IMR-90 (cell line): ENCODE measurements around the gene COL18A1. TPM values are rescaled to one million over a fixed set of nuclear protein-coding genes. Genes with fewer than 3 reads are reported as not detected.

Experiments
- ATAC-seq: fragments of 200-7000 bp; cut with Tn5 transposase; 2 replicates; pipeline ENCODE4 v1.9.1; 2020; ENCODE audit warnings: low read depth, mild to moderate bottlenecking, moderate library complexity
- BruUV-seq: library from RNA; stranded (reverse); fragments of 400-500 nt; replicated peaks from 2 replicates; lab custom pipeline; 2021; lab: Mats Ljungman, UMichigan
- CTCF ChIA-PET: fragments of 300-600 bp; formaldehyde crosslinking; extraction: SDS; loops from one replicate; lab custom pipeline; 2021; ENCODE audit warnings: antibody characterized with exemption; lab: Yijun Ruan, JAX
- POLR2A ChIA-PET: fragments of 300-600 bp; sonication (Branson Sonifier 250); formaldehyde crosslinking; loops from one replicate; lab custom pipeline; 2022; ENCODE audit warnings: antibody characterized with exemption; ENCODE audit not compliant: unreplicated experiment; lab: Charles Lee
- DNase-seq: peaks from one replicate; pipeline ENCODE4 v3.0.0; 2013
- H2AFZ ChIP-seq: replicated peaks from 2 replicates; pipeline ENCODE3; 2013; ENCODE audit warnings: low read length, mild to moderate bottlenecking; ENCODE audit not compliant: poor library complexity
- H2AK5ac ChIP-seq: 2 replicates; pipeline ENCODE4 v1.6.1; 2013; ENCODE audit warnings: low read depth, low read length, inconsistent platforms
- H2AK9ac ChIP-seq: replicated peaks from 2 replicates; pipeline ENCODE3; 2013; ENCODE audit warnings: mild to moderate bottlenecking, low read depth, low read length, moderate library complexity; ENCODE audit not compliant: poor library complexity
- H2BK120ac ChIP-seq: 2 replicates; pipeline ENCODE4 v1.6.1; 2013; ENCODE audit warnings: low read depth, low read length, inconsistent platforms
- H2BK15ac ChIP-seq: 3 replicates; pipeline ENCODE4 v1.6.1; 2013; ENCODE audit warnings: low read depth, low read length, inconsistent platforms
- H2BK20ac ChIP-seq: 2 replicates; pipeline ENCODE4 v1.6.1; 2013; ENCODE audit warnings: low read depth, mild to moderate bottlenecking, inconsistent platforms, low read length, moderate library complexity
- H2BK5ac ChIP-seq: 2 replicates; pipeline ENCODE4 v1.6.1; 2013; ENCODE audit warnings: mild to moderate bottlenecking, low read depth, low read length, inconsistent platforms; ENCODE audit not compliant: poor library complexity, severe bottlenecking
- H3K14ac ChIP-seq: replicated peaks from 2 replicates; pipeline ENCODE4 v1.6.1; 2013; ENCODE audit warnings: low read depth, low read length, inconsistent platforms
- H3K18ac ChIP-seq: 2 replicates; pipeline ENCODE4 v1.6.1; 2013; ENCODE audit warnings: low read depth, low read length, control low read depth
- H3K23ac ChIP-seq: 2 replicates; pipeline ENCODE4 v1.6.1; 2013; ENCODE audit warnings: low read depth, low read length, inconsistent platforms
- H3K27ac ChIP-seq: 2 replicates; pipeline ENCODE4 v1.5.1; 2013; ENCODE audit warnings: mild to moderate bottlenecking, control low read depth, low read length; ENCODE audit not compliant: insufficient read depth
- H3K27me3 ChIP-seq: 2 replicates; pipeline ENCODE4 v1.6.1; 2013; ENCODE audit warnings: low read length; ENCODE audit not compliant: control insufficient read depth, insufficient read depth
- H3K36me3 ChIP-seq: 2 replicates; pipeline ENCODE4 v1.6.1; 2013; ENCODE audit warnings: low read length, mixed read lengths; ENCODE audit not compliant: control insufficient read depth, insufficient read depth
- H3K4ac ChIP-seq: 2 replicates; pipeline ENCODE4 v1.6.1; 2013; ENCODE audit warnings: low read depth, low read length, inconsistent platforms
- H3K4me1 ChIP-seq: 2 replicates; pipeline ENCODE4 v1.6.1; 2013; ENCODE audit warnings: low read length, mixed read lengths; ENCODE audit not compliant: control insufficient read depth, insufficient read depth
- H3K4me2 ChIP-seq: 2 replicates; pipeline ENCODE4 v1.6.1; 2013; ENCODE audit warnings: low read depth, mild to moderate bottlenecking, control low read depth, low read length, moderate library complexity
- H3K4me3 ChIP-seq: 2 replicates; pipeline ENCODE4 v1.5.1; 2013; ENCODE audit warnings: low read depth, mild to moderate bottlenecking, control low read depth, low read length, moderate library complexity; ENCODE audit not compliant: insufficient read depth
- H3K56ac ChIP-seq: 2 replicates; pipeline ENCODE4 v1.6.1; 2013; ENCODE audit warnings: low read length, inconsistent platforms; ENCODE audit not compliant: insufficient read depth; ENCODE audit errors: extremely low read depth
- H3K79me1 ChIP-seq, 2 experiments: 2 replicates each; pipeline ENCODE4 v1.6.1; 2013; ENCODE audit warnings: low read length in 2 of 2, inconsistent platforms in 1 of 2, low read depth in 1 of 2
- H3K9ac ChIP-seq: 2 replicates; pipeline ENCODE4 v1.6.1; 2013; ENCODE audit warnings: low read depth, low read length, control low read depth
- H3K9me1 ChIP-seq: 2 replicates; pipeline ENCODE4 v1.6.1; 2013; ENCODE audit warnings: low read length, inconsistent platforms; ENCODE audit not compliant: insufficient read depth
- H3K9me3 ChIP-seq: 2 replicates; pipeline ENCODE4 v1.6.1; 2013; ENCODE audit warnings: low read length; ENCODE audit not compliant: control insufficient read depth, insufficient read depth
- H4K20me1 ChIP-seq: 2 replicates; pipeline ENCODE4 v1.6.1; 2013; ENCODE audit warnings: low read length, inconsistent platforms; ENCODE audit not compliant: insufficient read depth
- H4K5ac ChIP-seq: 2 replicates; pipeline ENCODE4 v1.6.1; 2013; ENCODE audit warnings: mild to moderate bottlenecking, low read depth, low read length, control low read depth
- H4K8ac ChIP-seq, 2 experiments: 2 replicates each; pipeline ENCODE4 v1.6.1; 2013; ENCODE audit warnings: low read depth in 2 of 2, low read length in 2 of 2, control low read depth in 1 of 2, inconsistent platforms in 1 of 2
- H4K91ac ChIP-seq: 2 replicates; pipeline ENCODE4 v1.6.1; 2013; ENCODE audit warnings: low read depth, low read length, inconsistent platforms; ENCODE audit not compliant: insufficient read depth
- BHLHE40 ChIP-seq: fragments of 150-350 bp; IDR thresholded peaks from 2 replicates; pipeline ENCODE4 v1.6.1; 2016; ENCODE audit warnings: mild to moderate bottlenecking, low read depth, low read length
- CTCF ChIP-seq: conservative IDR thresholded peaks from 2 replicates; pipeline ENCODE4 v1.5.1; 2012; ENCODE audit warnings: mild to moderate bottlenecking, low read depth, low read length, improper control_type of control experiment
- ELK1 ChIP-seq: fragments of 150-350 bp; IDR thresholded peaks from 2 replicates; pipeline ENCODE4 v1.6.1; 2016; ENCODE audit warnings: low read depth, mild to moderate bottlenecking, low read length, moderate library complexity, borderline replicate concordance
- POLR2A ChIP-seq: IDR thresholded peaks from 2 replicates; pipeline ENCODE4 v1.6.1; 2012; ENCODE audit warnings: mild to moderate bottlenecking, low read depth, low read length
- USF2 ChIP-seq: fragments of 150-350 bp; IDR thresholded peaks from 2 replicates; pipeline ENCODE4 v1.6.1; 2017; ENCODE audit warnings: mild to moderate bottlenecking, antibody characterized with exemption, low read length, low read depth
- WGBS, 2 experiments: methylation state at CpG; one replicate each; pipeline versions ENCODE4 v1.1.5 to v1.1.7; 2013; ENCODE audit warnings: missing lambda C conversion rate in 2 of 2; ENCODE audit not compliant: insufficient read length in 1 of 2; ENCODE audit errors: extremely low coverage in 2 of 2; 5-methylcytosine and 5-hydroxymethylcytosine counted together
- dilution Hi-C: fragments of 300-500 bp; cut with HindIII; formaldehyde crosslinking; loops from one replicate; pipeline ENCODE4 v1.14.3; 2018; ENCODE audit warnings: low sequenced_read_pairs; ENCODE audit not compliant: unreplicated experiment
- in situ Hi-C: fragments of 300-500 bp; cut with MboI; formaldehyde crosslinking; loops from 3 replicates; pipeline ENCODE4 v1.14.3; 2019; ENCODE audit warnings: low sequenced_read_pairs, inconsistent platforms, mixed read lengths
- intact Hi-C: fragments of 100-400 bp; cut with micrococcal nuclease; formaldehyde crosslinking; loops from 2 replicates; pipeline ENCODE4 v1.10.0; 2022
- polyA plus RNA-seq, 3 experiments: library from polyadenylated mRNA; depleted of rRNA; stranded (reverse); fragments of >200 nt; gene quantifications; 2 replicates each; pipeline ENCODE4 v1.2.3, GENCODE V29; 2012; ENCODE audit warnings: low replicate concordance in 1 of 3
- total RNA-seq: library from RNA; depleted of rRNA; stranded (reverse); fragments of >200 nt; gene quantifications from 2 replicates; pipeline ENCODE4 v1.2.3, GENCODE V29; 2012

The COL18A1 gene
- total and polyA plus RNA-seq, 2 of the 4 experiments (the other 2 are of a cell fraction) = 4.3 to 46.7 TPM

GRCh38 chr21:45461369-45461750 lies 56.4 kb downstream of the COL18A1 start:
- H2BK15ac ChIP-seq = peak overlapping the region; percentile 78; the same call in 2 of the 3 replicates
- ChIA-PET CTCF (interaction anchor here (0.7 kb wide), 1 partner anchor 276 kb away, joined by 4 read pairs; no protein-coding TSS in a partner anchor), POLR2A (no interaction called here)
- H3K56ac ChIP-seq = no peak overlapping the region
- peak overlapping the region; percentile 65 for H2AK5ac ChIP-seq
- dilution Hi-C loops = no loop called here
- peak overlapping the region; percentile 93 for H2BK5ac ChIP-seq
- no peak for DNase-seq
- H3K18ac ChIP-seq = peak overlapping the region; percentile 84
- no peaks in the 10 kb centered on the region for H3K27me3 ChIP-seq
- H3K79me1 ChIP-seq = peaks cover 8 to 70% of the 10 kb centered on the region in 2 experiments; a peak in 3 of 4 replicates
- no TSS peak for BruUV-seq
- intact Hi-C loops = no loop called here
- no peak for ATAC-seq
- peak overlapping the region; percentile 95 for H2BK120ac ChIP-seq
- no peak overlapping the region for H3K4me2 ChIP-seq
- WGBS, 2 experiments = no CpG with 5 or more reads among the region's 5 CpGs
- no peak overlapping the region for H3K9ac ChIP-seq
- peak overlapping the region; percentile 89 for H3K14ac ChIP-seq
- H4K8ac ChIP-seq = peak overlapping the region; percentile 64 to 86; a peak in 2 of 4 replicates
- in situ Hi-C loops = loop anchor here (10.0 kb wide), 1 partner anchor 363 kb away; no protein-coding TSS in a partner anchor
- H2BK20ac ChIP-seq = peak overlapping the region; percentile 98
- peak overlapping the region; percentile 89 for H3K4ac ChIP-seq
- peak overlapping the region; percentile 96 for H3K23ac ChIP-seq
- peak overlapping the region; percentile 79 for H4K5ac ChIP-seq
- no peak overlapping the region for H3K4me3 ChIP-seq
- no peak overlapping the region for H2AFZ ChIP-seq
- H4K20me1 ChIP-seq = peaks cover 29% of the 10 kb centered on the region
- H3K36me3 ChIP-seq = peaks cover 18% of the 10 kb centered on the region; the same call in 1 of the 2 replicates
- H2AK9ac ChIP-seq = no peak overlapping the region
- H3K9me1 ChIP-seq = peaks cover 17% of the 10 kb centered on the region
- peak overlapping the region; percentile 73 for H3K27ac ChIP-seq
- H3K9me3 ChIP-seq = peaks cover 2% of the 10 kb centered on the region; the same call in 1 of the 2 replicates
- H4K91ac ChIP-seq = peak overlapping the region; percentile 69
- no peak for TF ChIP-seq POLR2A
- no peak for TF ChIP-seq CTCF
- TF ChIP-seq USF2 = no peak
- no peak for TF ChIP-seq ELK1
- TF ChIP-seq BHLHE40 = no peak
- H3K4me1 ChIP-seq = peaks cover 28% of the 10 kb centered on the region
